Brain microvascular endothelial cell (primary cell): ENCODE results near the gene LMAN2.
A peak's percentile ranks its signal among the peaks of the same experiment; 100 is the strongest.
"Not testable (repeated sequence)": the region's sequence is repeated elsewhere in the genome, so short reads cannot be mapped to it uniquely, and the experiment has no call there.

Experiments used
- DNase-seq: peaks from one replicate; pipeline ENCODE4 v3.0.0-alpha.2; 2020
- H3K27ac ChIP-seq: fragments of 250-450 bp; sonication (Bioruptor Pico); 2 replicates; pipeline ENCODE4 v1.5.1; 2020; ENCODE audit warnings: mild to moderate bottlenecking, moderate library complexity
- H3K27me3 ChIP-seq: fragments of 250-450 bp; sonication (Bioruptor Pico); replicated peaks from 2 replicates; pipeline ENCODE4 v1.5.1; 2020; ENCODE audit warnings: mild to moderate bottlenecking
- H3K36me3 ChIP-seq: fragments of 250-450 bp; sonication (Bioruptor Pico); replicated peaks from 2 replicates; pipeline ENCODE4 v1.5.1; 2020; ENCODE audit warnings: mild to moderate bottlenecking
- H3K4me3 ChIP-seq: 2 replicates; pipeline ENCODE4 v1.5.1; 2011; ENCODE audit warnings: low read depth, mild to moderate bottlenecking, control low read depth, low read length, moderate library complexity
- CTCF ChIP-seq: IDR thresholded peaks from 2 replicates; pipeline ENCODE4 v1.5.1; 2011; ENCODE audit warnings: low read depth, mild to moderate bottlenecking, moderate library complexity, low read length, control low read depth, inconsistent platforms; ENCODE audit errors: missing control alignments
- in situ Hi-C: cut with HindIII; loops from 2 replicates; pipeline ENCODE4 v1.10.0; 2017; ENCODE audit warnings: low sequenced_read_pairs, low pct_ligation_motif_present

The LMAN2 gene

DNA sequence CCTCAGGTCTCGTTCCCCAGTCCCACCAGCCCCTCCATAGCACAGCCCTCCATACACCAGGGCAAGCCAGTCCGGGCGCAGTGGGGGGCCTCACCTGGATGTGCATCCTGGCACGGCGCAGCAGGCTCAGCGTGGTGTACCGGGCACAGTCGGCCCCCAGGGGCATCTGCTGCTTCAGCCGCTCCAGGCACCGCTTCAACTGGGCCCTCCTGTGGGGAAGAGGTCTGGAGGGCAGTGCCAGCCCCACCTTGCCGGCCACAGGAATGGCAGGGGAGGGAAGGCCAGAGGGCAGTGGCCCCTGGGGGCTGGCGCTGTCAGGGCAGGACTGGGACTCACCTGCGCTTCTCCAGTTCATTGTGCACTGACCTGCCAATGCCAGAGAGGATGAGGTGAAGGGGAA, 41.1 kb downstream of the LMAN2 start:
- in situ Hi-C loops = loop anchor here (25.0 kb wide), 1 partner anchor 127 kb away; the partner anchor contains the start of genes GRK6 and PRR7
- no peak overlapping the region for H3K27ac ChIP-seq
- H3K4me3 ChIP-seq = peak overlapping the region; percentile 65
- H3K27me3 ChIP-seq = no peaks in the 10 kb centered on the region
- no peak for TF ChIP-seq CTCF
- H3K36me3 ChIP-seq = peaks cover 18% of the 10 kb centered on the region
- no peak for DNase-seq

DNA sequence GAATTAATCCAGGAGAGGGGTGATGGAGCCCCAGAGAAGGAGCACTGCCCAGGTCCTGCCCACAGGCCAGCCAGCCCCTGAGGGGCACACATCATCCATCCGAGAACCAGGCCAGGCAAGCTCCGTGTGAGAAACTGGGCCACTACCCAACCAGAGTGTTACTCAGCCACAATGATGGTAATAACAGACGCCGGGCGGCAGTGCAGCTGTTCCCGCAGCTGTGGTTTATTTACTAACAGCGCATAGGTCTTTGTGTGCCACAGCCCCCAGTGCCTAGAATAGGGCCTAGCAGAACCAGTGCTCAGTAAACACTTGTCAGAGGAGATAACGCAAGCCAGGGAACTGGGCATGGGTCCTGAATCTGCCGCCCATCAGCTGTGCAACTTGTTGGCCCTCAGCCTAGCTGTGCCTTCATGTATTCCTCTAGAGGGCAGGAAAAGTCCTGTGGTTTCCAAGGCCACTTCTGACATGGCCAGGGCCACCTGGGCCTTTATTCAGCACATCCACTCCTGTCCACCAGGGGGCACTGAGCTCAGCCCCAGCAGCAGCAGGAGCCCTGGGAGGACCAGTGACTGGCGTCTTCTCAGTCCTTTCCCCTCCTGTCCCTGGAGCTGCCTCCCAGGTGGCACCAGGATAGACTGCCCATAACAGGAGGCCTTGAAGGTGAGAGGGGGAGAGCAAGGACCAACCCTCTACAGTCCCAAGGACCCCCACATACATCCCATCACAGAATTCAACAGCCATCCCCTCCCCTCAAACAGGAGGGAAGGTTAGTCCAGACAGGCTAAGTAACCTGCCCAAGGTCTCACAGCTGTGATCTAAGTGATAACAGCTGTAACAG, 41.9 kb downstream of the LMAN2 start:
- H3K27ac ChIP-seq = no peak overlapping the region
- in situ Hi-C loops = loop anchor here (25.0 kb wide), 1 partner anchor 128 kb away; the partner anchor contains the start of genes GRK6 and PRR7
- H3K4me3 ChIP-seq = no peak overlapping the region
- peak; percentile 53 for DNase-seq
- peaks cover 22% of the 10 kb centered on the region for H3K36me3 ChIP-seq
- no peaks in the 10 kb centered on the region for H3K27me3 ChIP-seq
- TF ChIP-seq CTCF = peak; percentile 97

- TF ChIP-seq CTCF = no peak
- H3K36me3 ChIP-seq = peaks cover 23% of the 10 kb centered on the region
- no peak for DNase-seq
- no peak overlapping the region for H3K4me3 ChIP-seq
- in situ Hi-C loops = loop anchor here (25.0 kb wide), 1 partner anchor 129 kb away; the partner anchor contains the start of genes GRK6 and PRR7
- no peaks in the 10 kb centered on the region for H3K27me3 ChIP-seq
- H3K27ac ChIP-seq = no peak overlapping the region
Observed at GRCh38 chr5:177308740-177309139, 42.7 kb downstream of the LMAN2 start.

DNA sequence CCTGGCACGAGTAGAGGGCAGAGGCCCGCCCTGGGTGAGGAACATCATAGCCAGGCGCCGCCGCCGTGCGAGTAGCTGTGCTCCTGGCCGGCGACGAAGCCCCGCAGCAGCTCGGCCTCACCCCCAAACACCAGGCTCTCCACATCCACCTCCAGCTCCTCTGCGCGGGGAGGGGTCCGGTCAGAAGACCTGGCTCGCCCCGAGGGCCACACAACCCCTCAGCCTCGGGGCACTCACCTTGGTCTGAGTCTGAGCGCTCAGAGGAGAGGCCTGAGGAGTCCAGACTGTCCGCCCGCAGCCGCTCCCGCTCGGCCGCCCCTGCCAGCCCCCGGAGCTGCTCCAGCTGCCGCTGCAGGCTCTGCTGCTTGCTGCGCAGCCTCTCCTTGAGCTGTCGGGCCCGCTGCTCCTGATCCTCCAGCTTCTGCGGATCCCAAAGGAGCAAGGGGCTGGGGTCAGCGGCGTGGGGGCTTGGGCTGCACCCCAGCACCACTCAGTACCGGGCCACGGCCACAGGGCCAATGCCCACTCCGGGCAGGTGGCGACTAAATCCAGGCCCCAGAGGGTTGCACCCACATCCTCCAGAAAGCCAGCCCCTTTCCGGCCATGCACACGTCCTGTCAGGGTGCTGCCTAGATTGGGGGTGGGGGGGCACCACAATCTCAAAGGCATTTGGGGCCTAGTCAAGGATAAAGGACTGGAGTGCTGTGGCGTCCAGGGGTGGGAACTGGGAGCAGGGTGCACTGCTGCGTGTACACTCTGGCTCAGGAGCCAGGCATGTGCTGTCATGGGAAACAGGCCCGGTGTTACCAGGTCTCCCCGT, 43.7 kb downstream of the LMAN2 start:
- DNase-seq = no peak
- peak overlapping the region; percentile 43 for H3K27ac ChIP-seq
- peaks cover 23% of the 10 kb centered on the region for H3K36me3 ChIP-seq
- no peak overlapping the region for H3K4me3 ChIP-seq
- in situ Hi-C loops = loop anchor here (25.0 kb wide), 1 partner anchor 130 kb away; the partner anchor contains the start of genes GRK6 and PRR7
- TF ChIP-seq CTCF = no peak
- H3K27me3 ChIP-seq = no peaks in the 10 kb centered on the region

GRCh38 chr5:177306674-177307543, 44.6 kb downstream of the LMAN2 start:
- Histone ChIP-seq H3K36me3 (peaks cover 23% of the 10 kb centered on the region), H3K27ac (peak overlapping the region; percentile 62), H3K27me3 (no peaks in the 10 kb centered on the region), H3K4me3 (no peak overlapping the region)
- DNase-seq = peak; percentile 33
- in situ Hi-C loops = loop anchor here (25.0 kb wide), 1 partner anchor 130 kb away; the partner anchor contains the start of genes GRK6 and PRR7
- TF ChIP-seq CTCF = no peak

GRCh38 chr5:177306103-177306640, 45.3 kb downstream of the LMAN2 start:
- not testable (repeated sequence) for H3K27ac ChIP-seq, DNase-seq, H3K27me3 ChIP-seq, H3K4me3 ChIP-seq
- H3K36me3 ChIP-seq = peaks cover 29% of the 10 kb centered on the region
- in situ Hi-C loops = loop anchor here (25.0 kb wide), 1 partner anchor 131 kb away; the partner anchor contains the start of genes GRK6 and PRR7
